ENCODE data around the gene OMA1. TPM values are rescaled to one million over a fixed set of nuclear protein-coding genes. Genes with fewer than 3 reads are reported as not detected.
"Not testable (repeated sequence)": the region's sequence is repeated elsewhere in the genome, so short reads cannot be mapped to it uniquely, and the experiment has no call there.

OMA1 gene
- total and polyA plus RNA-seq, 7 experiments from 2014 or later, result 22.7 to 72.5 (median 46.5) TPM

GRCh38 chr1:58570817-58571216 lies 24.3 kb upstream of the OMA1 start:
- Histone ChIP-seq H3K36me3 (ENCODE audit: control insufficient read depth in 2 of 3, insufficient read depth in 3 of 3, low read length in 3 of 3) (no peaks in the 10 kb centered on the region), H3K4me1 (ENCODE audit: control insufficient read depth in 2 of 2, insufficient read depth in 2 of 2, low read length in 2 of 2) (no peaks in the 10 kb centered on the region), H3K27ac (ENCODE audit: low read depth, low read length) (no peak overlapping the region), H3K4me3 (ENCODE audit: low read length) (no peak overlapping the region), H3K9me3 (ENCODE audit: control insufficient read depth in 2 of 3, low read length in 3 of 3) (no peaks in the 10 kb centered on the region), H3K27me3 (ENCODE audit: control insufficient read depth in 2 of 2, insufficient read depth in 2 of 2, low read length in 2 of 2) (peaks cover 0 to 7% of the 10 kb centered on the region in 2 donors)
- no peak overlapping the region for H3K27ac Mint-ChIP-seq
- H3K4me3 Mint-ChIP-seq, result no peak overlapping the region
- peaks cover 0 to 2% (median 0%) of the 10 kb centered on the region in 11 donors for H3K9me3 Mint-ChIP-seq
- no peak for DNase-seq
- H3K4me1 Mint-ChIP-seq, result peaks cover 0 to 19% (median 5%) of the 10 kb centered on the region in 7 donors
- peaks cover 41 to 87% (median 61%) of the 10 kb centered on the region in 5 donors for H3K27me3 Mint-ChIP-seq
- no peak for ATAC-seq
- POLR2A ChIA-PET, result interaction anchor here (0.6 kb wide), 1 partner anchor 19 kb away, joined by 3 read pairs; no protein-coding TSS in a partner anchor
- intact Hi-C loops (cut with micrococcal nuclease), result no loop called here
- peaks cover 0 to 5% (median 0%) of the 10 kb centered on the region in 5 donors for H3K36me3 Mint-ChIP-seq
- CTCF ChIA-PET, result no interaction called here

- H3K4me1 Mint-ChIP-seq, result peaks cover 0 to 15% (median 0%) of the 10 kb centered on the region in 7 donors
- ChIA-PET POLR2A (no interaction called here), CTCF (no interaction called here)
- ATAC-seq (no peak), DNase-seq (no peak)
- no peaks in the 10 kb centered on the region for H3K9me3 Mint-ChIP-seq
- H3K4me3 Mint-ChIP-seq, result no peak overlapping the region
- H3K9me3 ChIP-seq (ENCODE audit: control insufficient read depth in 2 of 3, low read length in 3 of 3), result no peaks in the 10 kb centered on the region
- no peaks in the 10 kb centered on the region for H3K36me3 Mint-ChIP-seq
- intact Hi-C loops (cut with micrococcal nuclease), result no loop called here
- no peak overlapping the region for H3K27ac ChIP-seq (ENCODE audit: low read depth, low read length)
- H3K4me1 ChIP-seq (ENCODE audit: control insufficient read depth in 2 of 2, insufficient read depth in 2 of 2, low read length in 2 of 2), result no peaks in the 10 kb centered on the region
- peaks cover 34 to 86% (median 55%) of the 10 kb centered on the region in 5 donors for H3K27me3 Mint-ChIP-seq
- H3K4me3 ChIP-seq (ENCODE audit: low read length), result no peak overlapping the region
- H3K27me3 ChIP-seq (ENCODE audit: control insufficient read depth in 2 of 2, insufficient read depth in 2 of 2, low read length in 2 of 2), result peaks cover 0 to 3% of the 10 kb centered on the region in 2 donors
- no peak overlapping the region for H3K27ac Mint-ChIP-seq
- H3K36me3 ChIP-seq (ENCODE audit: control insufficient read depth in 2 of 3, insufficient read depth in 3 of 3, low read length in 3 of 3), result no peaks in the 10 kb centered on the region
These were observed 23.6 kb upstream of the OMA1 start for GRCh38 chr1:58570094-58570493.

GRCh38 chr1:58568911-58569310 lies 22.4 kb upstream of the OMA1 start:
- Histone ChIP-seq H3K27ac (ENCODE audit: low read depth, low read length) (no peak overlapping the region), H3K27me3 (ENCODE audit: control insufficient read depth in 2 of 2, insufficient read depth in 2 of 2, low read length in 2 of 2) (peaks cover 0 to 3% of the 10 kb centered on the region in 2 donors), H3K9me3 (ENCODE audit: control insufficient read depth in 2 of 3, low read length in 3 of 3) (no peaks in the 10 kb centered on the region), H3K36me3 (ENCODE audit: control insufficient read depth in 2 of 3, insufficient read depth in 3 of 3, low read length in 3 of 3) (no peaks in the 10 kb centered on the region), H3K4me1 (ENCODE audit: control insufficient read depth in 2 of 2, insufficient read depth in 2 of 2, low read length in 2 of 2) (no peaks in the 10 kb centered on the region), H3K4me3 (ENCODE audit: low read length) (no peak overlapping the region)
- Mint-ChIP-seq H3K27ac (no peak overlapping the region), H3K27me3 (peaks cover 25 to 82% (median 47%) of the 10 kb centered on the region in 5 donors), H3K36me3 (no peaks in the 10 kb centered on the region), H3K9me3 (no peaks in the 10 kb centered on the region), H3K4me3 (no peak overlapping the region), H3K4me1 (peaks cover 0 to 9% (median 0%) of the 10 kb centered on the region in 7 donors)
- CTCF ChIA-PET, result no interaction called here
- no peak for ATAC-seq
- intact Hi-C loops (cut with micrococcal nuclease), result no loop called here
- POLR2A ChIA-PET, result no interaction called here
- DNase-seq, result no peak

- CTCF ChIA-PET, result no interaction called here
- peaks cover 28 to 82% (median 42%) of the 10 kb centered on the region in 5 donors for H3K27me3 Mint-ChIP-seq
These were observed 21.8 kb upstream of the OMA1 start for GRCh38 chr1:58568271-58568860.

GRCh38 chr1:58566339-58566738 lies 19.8 kb upstream of the OMA1 start:
- Mint-ChIP-seq H3K27me3 (peaks cover 34 to 81% (median 39%) of the 10 kb centered on the region in 5 donors), H3K4me3 (no peak overlapping the region), H3K36me3 (no peaks in the 10 kb centered on the region), H3K27ac (no peak overlapping the region), H3K9me3 (peaks cover 0 to 6% (median 0%) of the 10 kb centered on the region in 11 donors), H3K4me1 (no peaks in the 10 kb centered on the region)
- intact Hi-C loops (cut with micrococcal nuclease), result no loop called here
- Histone ChIP-seq H3K27me3 (ENCODE audit: control insufficient read depth in 2 of 2, insufficient read depth in 2 of 2, low read length in 2 of 2) (no peaks in the 10 kb centered on the region), H3K4me1 (ENCODE audit: control insufficient read depth in 2 of 2, insufficient read depth in 2 of 2, low read length in 2 of 2) (no peaks in the 10 kb centered on the region), H3K9me3 (ENCODE audit: control insufficient read depth in 2 of 3, low read length in 3 of 3) (no peaks in the 10 kb centered on the region), H3K36me3 (ENCODE audit: control insufficient read depth in 2 of 3, insufficient read depth in 3 of 3, low read length in 3 of 3) (no peaks in the 10 kb centered on the region), H3K4me3 (ENCODE audit: low read length) (no peak overlapping the region), H3K27ac (ENCODE audit: low read depth, low read length) (no peak overlapping the region)
- ATAC-seq, result no peak
- CTCF ChIA-PET, result no interaction called here
- DNase-seq, result no peak
- POLR2A ChIA-PET, result no interaction called here

More at GRCh38 chr1:58568271-58568860, 21.8 kb upstream of the OMA1 start:
- peaks cover 0 to 5% (median 0%) of the 10 kb centered on the region in 11 donors for H3K9me3 Mint-ChIP-seq
- DNase-seq (no peak), ATAC-seq (no peak)
- H3K4me1 Mint-ChIP-seq, result peaks cover 0 to 3% (median 0%) of the 10 kb centered on the region in 7 donors
- no peaks in the 10 kb centered on the region for H3K36me3 Mint-ChIP-seq
- Histone ChIP-seq H3K27me3 (ENCODE audit: control insufficient read depth in 2 of 2, insufficient read depth in 2 of 2, low read length in 2 of 2) (peaks cover 0 to 3% of the 10 kb centered on the region in 2 donors), H3K4me3 (ENCODE audit: low read length) (no peak overlapping the region), H3K36me3 (ENCODE audit: control insufficient read depth in 2 of 3, insufficient read depth in 3 of 3, low read length in 3 of 3) (no peaks in the 10 kb centered on the region), H3K9me3 (ENCODE audit: control insufficient read depth in 2 of 3, low read length in 3 of 3) (no peaks in the 10 kb centered on the region), H3K27ac (ENCODE audit: low read depth, low read length) (no peak overlapping the region), H3K4me1 (ENCODE audit: control insufficient read depth in 2 of 2, insufficient read depth in 2 of 2, low read length in 2 of 2) (no peaks in the 10 kb centered on the region)
- no peak overlapping the region for H3K27ac Mint-ChIP-seq
- no peak overlapping the region for H3K4me3 Mint-ChIP-seq
- intact Hi-C loops (cut with micrococcal nuclease), result no loop called here
- POLR2A ChIA-PET, result interaction anchor here (0.6 kb wide), 1 partner anchor 113 kb away, joined by 4 read pairs; no protein-coding TSS in a partner anchor

GRCh38 chr1:58563715-58564114 lies 17.2 kb upstream of the OMA1 start:
- H3K27ac Mint-ChIP-seq; H3K36me3 ChIP-seq (ENCODE audit: control insufficient read depth in 2 of 3, insufficient read depth in 3 of 3, low read length in 3 of 3); H3K9me3 ChIP-seq (ENCODE audit: control insufficient read depth in 2 of 3, low read length in 3 of 3); H3K4me3 Mint-ChIP-seq; DNase-seq; H3K27ac ChIP-seq (ENCODE audit: low read depth, low read length); POLR2A ChIA-PET; H3K27me3 ChIP-seq (ENCODE audit: control insufficient read depth in 2 of 2, insufficient read depth in 2 of 2, low read length in 2 of 2); H3K4me1 ChIP-seq (ENCODE audit: control insufficient read depth in 2 of 2, insufficient read depth in 2 of 2, low read length in 2 of 2); H3K9me3 Mint-ChIP-seq; intact Hi-C loops (cut with micrococcal nuclease); H3K4me1 Mint-ChIP-seq; CTCF ChIA-PET; ATAC-seq; H3K36me3 Mint-ChIP-seq; H3K4me3 ChIP-seq (ENCODE audit: low read length): not testable (repeated sequence)
- peaks cover 22 to 76% (median 30%) of the 10 kb centered on the region in 5 donors for H3K27me3 Mint-ChIP-seq

GRCh38 chr1:58561633-58562032 lies 15.1 kb upstream of the OMA1 start:
- ChIA-PET CTCF (interaction anchor here (1.2 kb wide), 1 partner anchor 11 kb away, joined by 5 read pairs; no protein-coding TSS in a partner anchor), POLR2A (no interaction called here)
- no peak for DNase-seq

More at GRCh38 chr1:58561633-58562032, 15.1 kb upstream of the OMA1 start:
- H3K9me3 Mint-ChIP-seq, result peaks cover 0 to 13% (median 4%) of the 10 kb centered on the region in 11 donors
- no peaks in the 10 kb centered on the region for H3K36me3 ChIP-seq (ENCODE audit: control insufficient read depth in 2 of 3, insufficient read depth in 3 of 3, low read length in 3 of 3)
- no peak overlapping the region for H3K4me3 ChIP-seq (ENCODE audit: low read length)
- ATAC-seq, result no peak
- intact Hi-C loops (cut with micrococcal nuclease), result no loop called here
- no peak overlapping the region for H3K27ac Mint-ChIP-seq
- H3K27me3 ChIP-seq (ENCODE audit: control insufficient read depth in 2 of 2, insufficient read depth in 2 of 2, low read length in 2 of 2), result no peaks in the 10 kb centered on the region
- no peaks in the 10 kb centered on the region for H3K4me1 Mint-ChIP-seq
- no peaks in the 10 kb centered on the region for H3K9me3 ChIP-seq (ENCODE audit: control insufficient read depth in 2 of 3, low read length in 3 of 3)
- H3K36me3 Mint-ChIP-seq, result peaks cover 0 to 4% (median 0%) of the 10 kb centered on the region in 5 donors
- no peak overlapping the region for H3K4me3 Mint-ChIP-seq
- H3K4me1 ChIP-seq (ENCODE audit: control insufficient read depth in 2 of 2, insufficient read depth in 2 of 2, low read length in 2 of 2), result no peaks in the 10 kb centered on the region
- no peak overlapping the region for H3K27ac ChIP-seq (ENCODE audit: low read depth, low read length)
- peaks cover 38 to 78% (median 43%) of the 10 kb centered on the region in 5 donors for H3K27me3 Mint-ChIP-seq

All from naive thymus-derived CD4-positive, alpha-beta T cell (primary cell).